Subcutaneous adipose tissue (tissue), 4 donors: Measurements from ENCODE around the gene LGI2. TPM values are rescaled to one million over a fixed set of nuclear protein-coding genes. Genes with fewer than 3 reads are reported as not detected.

Source experiments
- CTCF ChIP-seq: fragments of 450-650 bp; IDR thresholded peaks from one replicate; pipeline ENCODE4 v1.5.1; 2016; ENCODE audit warnings: low read depth, mild to moderate bottlenecking, control low read depth, antibody characterized with exemption, moderate library complexity
- total RNA-seq, 4 donors: library from RNA; depleted of rRNA; stranded (reverse); fragments of >200 nt; gene quantifications; one replicate each; pipeline ENCODE4 v1.1.0, GENCODE V29; 2016

Gene LGI2
- total RNA-seq, 4 donors from 2014 or later, result 1.7 to 4.4 (median 4.4) TPM

DNA sequence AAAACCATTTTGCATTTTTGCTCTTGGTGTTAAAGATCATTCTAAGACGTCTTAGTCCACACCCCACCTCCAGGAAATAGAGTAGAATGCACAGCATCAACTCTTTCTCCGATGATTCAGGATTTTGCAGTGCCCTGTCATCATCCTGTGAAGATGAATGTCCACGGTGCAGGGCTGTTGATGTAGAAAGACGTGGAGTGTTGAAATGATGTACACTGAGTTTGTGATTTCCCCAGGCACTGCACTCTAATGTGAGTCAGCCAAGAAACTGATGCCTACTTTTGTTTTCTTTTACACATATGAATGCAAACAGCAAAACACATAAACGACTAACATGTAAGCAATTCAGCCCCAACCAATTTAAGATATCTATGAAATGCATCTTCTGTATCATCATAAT is 10.5 kb downstream of the LGI2 start:
- TF ChIP-seq CTCF, result no peak

- no peak for TF ChIP-seq CTCF
These were observed 11.2 kb downstream of the LGI2 start for GRCh38 chr4:25019501-25019900.

DNA sequence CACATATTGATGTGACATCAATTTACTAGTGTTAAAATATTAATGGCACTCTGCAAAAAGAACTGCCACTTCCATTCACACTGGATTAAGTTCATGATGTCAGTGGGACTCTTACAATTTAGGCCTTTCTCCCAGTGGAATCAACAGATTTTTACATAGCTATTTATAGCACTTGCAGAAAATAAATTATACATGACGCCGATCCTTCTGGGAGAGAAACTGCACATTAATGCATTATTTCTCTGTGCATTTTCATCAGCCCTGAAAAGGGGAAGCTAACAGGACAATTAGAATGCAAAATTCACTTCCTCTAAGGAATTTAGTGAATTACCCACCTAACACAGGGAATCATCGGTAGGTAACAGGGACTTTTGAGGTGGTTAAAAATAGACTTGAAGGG is 15.7 kb downstream of the LGI2 start:
- no peak for TF ChIP-seq CTCF

GRCh38 chr4:25013756-25014661 is 16.7 kb downstream of the LGI2 start:
- no peak for TF ChIP-seq CTCF

DNA sequence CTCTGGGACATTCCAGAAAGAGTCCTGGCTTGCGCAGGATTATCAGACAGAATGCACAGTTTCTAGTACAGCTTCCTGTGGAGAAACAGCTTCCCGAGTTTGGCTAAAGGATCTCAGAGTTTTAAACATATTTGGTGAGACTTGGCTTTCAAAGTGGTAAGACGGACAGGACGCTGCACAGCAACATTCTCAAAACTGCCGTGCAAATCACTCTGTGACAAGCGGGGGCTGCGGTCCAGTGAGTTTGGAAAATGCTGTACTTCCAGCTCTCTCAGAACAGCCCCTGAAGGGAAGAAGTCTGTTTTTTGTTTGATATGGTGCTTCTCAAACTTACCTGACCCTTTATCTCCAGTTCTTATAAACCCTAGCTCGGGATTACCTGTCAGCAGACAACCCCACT is 18.1 kb downstream of the LGI2 start:
- TF ChIP-seq CTCF, result no peak

- TF ChIP-seq CTCF, result no peak
These were observed 19.4 kb downstream of the LGI2 start for GRCh38 chr4:25011135-25011866.

DNA sequence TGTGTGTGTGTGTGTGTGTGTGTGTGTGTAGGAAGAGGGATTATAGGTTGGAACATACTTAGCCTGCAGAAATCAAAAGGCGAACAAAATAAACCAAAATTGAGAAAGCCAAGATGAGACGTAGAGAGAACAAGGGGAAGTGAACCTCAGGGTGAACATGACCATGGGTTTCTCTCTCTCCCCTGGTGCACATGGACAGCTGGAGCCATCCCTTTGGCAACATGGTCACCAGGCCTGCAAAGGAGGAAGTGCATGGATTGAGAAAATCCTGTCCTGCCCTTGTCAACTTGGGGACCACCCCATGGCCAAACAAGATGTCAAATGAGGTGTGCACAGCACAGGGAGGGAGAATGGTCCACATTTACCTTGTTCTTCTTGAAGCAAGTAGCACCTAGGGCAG is 23.1 kb downstream of the LGI2 start:
- no peak for TF ChIP-seq CTCF
